ENCODE results near the gene TTLL11. TPM values are rescaled to one million over a fixed set of nuclear protein-coding genes. Genes with fewer than 3 reads are reported as not detected.
A peak's percentile ranks its signal among the peaks of the same experiment; 100 is the strongest.

TTLL11 gene
- total and polyA plus RNA-seq, 2 of the 8 experiments (the other 6 are each of a cell fraction or from before 2014, with no cell fraction given), result 0.56 to 0.80 TPM

DNA sequence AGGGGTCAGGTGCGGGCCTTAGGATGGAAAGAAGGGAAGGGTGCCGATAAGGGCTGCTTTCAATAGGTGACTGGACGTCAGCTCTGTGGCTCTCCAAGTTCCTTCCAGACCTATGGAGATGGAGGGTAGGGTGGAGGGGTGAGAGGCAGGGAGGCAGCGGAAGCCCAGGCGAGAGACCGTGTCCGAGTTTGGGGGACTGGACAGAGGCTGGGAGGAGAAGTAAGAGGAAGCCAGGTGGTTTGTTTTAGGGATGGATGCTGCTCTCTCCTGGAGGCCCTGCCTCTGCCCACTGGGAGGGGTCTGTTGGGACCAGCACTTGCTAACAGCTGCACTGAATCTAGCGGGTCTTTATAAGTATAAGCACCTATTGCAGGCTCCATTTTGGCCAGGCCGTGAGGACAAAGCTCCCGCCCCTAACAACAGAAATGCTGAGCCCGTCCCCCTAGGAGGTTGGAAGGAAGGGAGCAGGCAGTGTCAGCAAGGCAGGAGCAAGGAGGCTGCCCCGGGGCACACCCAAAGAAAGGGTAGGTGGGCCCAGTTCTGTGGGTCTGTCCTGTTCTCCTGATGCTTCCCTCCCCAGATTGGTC is 274.2 kb downstream of the TTLL11 start:
- Histone ChIP-seq H4K8ac (ENCODE audit: extremely low read depth, insufficient read depth, low read length) (0 out of 2 replicates have a peak overlapping the region, but pooled peaks have one; percentile 3), H4K5ac (ENCODE audit: insufficient read length, low read depth, low read length) (no peak overlapping the region), H3K14ac (ENCODE audit: insufficient read length) (no peak overlapping the region), H3K36me3 (ENCODE audit: control insufficient read depth in 2 of 4, insufficient read depth in 4 of 4, low read length in 3 of 4) (no peaks in the 10 kb centered on the region), H2BK5ac (ENCODE audit: low read depth, low read length) (peak overlapping the region; percentile 67; the same call in 1 of the 2 replicates), H3K4ac (replicated peaks; ENCODE audit: insufficient read length, low read depth, low read length) (no peak overlapping the region), H2BK15ac (ENCODE audit: low read length) (no peak overlapping the region), H3K4me1 (replicated peaks in 1 of 4; ENCODE audit: control insufficient read depth in 3 of 4, insufficient read depth in 4 of 4, low read length in 3 of 4) (peaks cover 6 to 21% (median 13%) of the 10 kb centered on the region in 4 experiments), H4K91ac (replicated peaks; ENCODE audit: insufficient read length, low read length) (peak overlapping the region; percentile 45), H3K23ac (ENCODE audit: insufficient read length) (no peak overlapping the region), H3K79me1 (ENCODE audit: low read depth, low read length) (peaks cover 3% of the 10 kb centered on the region; the same call in 1 of the 2 replicates), H2BK120ac (replicated peaks; ENCODE audit: low read depth, low read length) (no peak overlapping the region), H3K79me2 (ENCODE audit: control insufficient read depth in 1 of 2, insufficient read depth in 2 of 2, low read length in 2 of 2) (no peaks in the 10 kb centered on the region), H2AK5ac (ENCODE audit: low read depth, low read length) (no peak overlapping the region), H3K27ac (ENCODE audit: low read depth, low read length) (no peak overlapping the region), H3K4me2 (ENCODE audit: insufficient read depth in 1 of 2, low read depth in 2 of 2, low read length in 2 of 2) (peak overlapping the region; percentile 22 to 58; a peak in 2 of 4 replicates), H4K20me1 (replicated peaks in 1 of 2; ENCODE audit: control insufficient read depth in 1 of 2, insufficient read depth in 2 of 2, low read length in 2 of 2) (peaks cover 0 to 2% of the 10 kb centered on the region in 2 experiments), H3K23me2 (ENCODE audit: low read depth, low read length) (no peaks in the 10 kb centered on the region; the same call in 1 of the 2 replicates), H3K27me3 (replicated peaks in 1 of 4; ENCODE audit: control insufficient read depth in 3 of 4, extremely low read depth in 1 of 4, insufficient read depth in 3 of 4, low read length in 3 of 4) (no peaks in the 10 kb centered on the region), H2AFZ (ENCODE audit: low read length) (peak overlapping the region; percentile 55), H3K9ac (replicated peaks in 1 of 4; ENCODE audit: extremely low read depth in 1 of 4, low read depth in 3 of 4, low read length in 3 of 4) (no peak overlapping the region; a peak in 2 of 7 replicates), H2BK12ac (ENCODE audit: low read depth, low read length) (no peak overlapping the region; the same call in 1 of the 2 replicates), H3K9me3 (ENCODE audit: insufficient read depth in 2 of 2, low read depth in 1 of 2, low read length in 1 of 2) (no peaks in the 10 kb centered on the region), H3K18ac (ENCODE audit: extremely low read depth, low read length) (peak overlapping the region; percentile 52), H2BK20ac (ENCODE audit: low read length) (no peak overlapping the region), H3K56ac (replicated peaks; ENCODE audit: insufficient read length, low read depth, low read length) (no peak overlapping the region), H3K4me3 (ENCODE audit: extremely low read depth in 1 of 4, insufficient read depth in 2 of 4, low read depth in 3 of 4, low read length in 4 of 4) (peak overlapping the region in 2 of 4 experiments; percentile 5 to 36; a peak in 4 of 8 replicates)
- DNase-seq (ENCODE audit: low read depth in 1 of 2, low spot score in 2 of 2), result no peak
- POLR2A ChIA-PET (ENCODE audit: partially characterized antibody), result interaction anchor here (1.3 kb wide), 1 partner anchor 8 kb away, joined by 3 read pairs; no protein-coding TSS in a partner anchor
- CTCF ChIA-PET (ENCODE audit: partially characterized antibody), result interaction anchor here (0.9 to 1.6 kb wide), 3 partner anchors 111 to 273 kb away, joined by 4 read pairs; no protein-coding TSS in a partner anchor
- 82% methylated on average over 12 of the region's 12 CpGs; no CpG with 5 or more reads in 1 of the 2 experiments for WGBS, 2 experiments (ENCODE audit: extremely low coverage in 1 of 2, insufficient coverage in 1 of 2, insufficient read length in 1 of 2, insufficient replicate concordance in 2 of 2, low coverage in 1 of 2, low lambda C conversion rate in 2 of 2, missing lambda C conversion rate in 1 of 2)
- FAIRE-seq, result no peak
- TF ChIP-seq HDAC6 (IDR thresholded peaks at IDR 0.05; ENCODE audit: low read depth, low read length) (no peak), TEAD4 (IDR thresholded peaks at IDR 0.05; ENCODE audit: low read depth, low read length) (no peak), BACH1 (IDR thresholded peaks at IDR 0.05; ENCODE audit: low read length) (no peak), SIX5 (IDR thresholded peaks at IDR 0.05; ENCODE audit: low read depth, low read length) (no peak), JUND (IDR thresholded peaks at IDR 0.05; ENCODE audit: low read length) (no peak), EP300 (IDR thresholded peaks at IDR 0.05; ENCODE audit: borderline replicate concordance in 1 of 2, low read depth in 2 of 2, low read length in 2 of 2) (no peak), CBX5 (IDR thresholded peaks at IDR 0.05; ENCODE audit: low read depth, low read length) (no peak), SIN3A (conservative IDR thresholded peaks at IDR 0.05 in 1 of 2, IDR thresholded peaks at IDR 0.05 in 1 of 2; ENCODE audit: low read depth in 1 of 2, low read length in 2 of 2) (no peak), RNF2 (IDR thresholded peaks at IDR 0.05; ENCODE audit: borderline replicate concordance, low read depth, low read length, missing control alignments, poor library complexity, severe bottlenecking) (no peak), POLR2A (IDR thresholded peaks at IDR 0.05; ENCODE audit: control extremely low read depth in 1 of 2, low read depth in 2 of 2, low read length in 2 of 2) (no peak), RAD21 (IDR thresholded peaks at IDR 0.05 in 1 of 2, conservative IDR thresholded peaks at IDR 0.05 in 1 of 2; ENCODE audit: low read depth in 2 of 2, low read length in 2 of 2) (no peak), POLR2AphosphoS5 (IDR thresholded peaks at IDR 0.05; ENCODE audit: low read depth, low read length) (no peak)

Data from H1 (cell line).